ENCODE data around the gene ROPN1L.
"Not testable (repeated sequence)": the region's sequence is repeated elsewhere in the genome, so short reads cannot be mapped to it uniquely, and the experiment has no call there.

The ROPN1L gene

GRCh38 chr5:10441083-10441991 is at the start of gene ROPN1L:
Gene ROPN1L (plus strand): TSS chr5:10441879. CDS start chr5:10442168, 289 bp downstream.
- DNase-seq (ENCODE audit: low read depth) = peak; percentile 68

GRCh38 chr5:10392567-10393328 is 48.9 kb upstream of the ROPN1L start:
- not testable (repeated sequence) for DNase-seq (ENCODE audit: low read depth)

GRCh38 chr5:10393491-10393890 is 48.2 kb upstream of the ROPN1L start:
- DNase-seq (ENCODE audit: low read depth) = no peak

GRCh38 chr5:10396552-10396951 is 45.1 kb upstream of the ROPN1L start:
- no peak for DNase-seq (ENCODE audit: low read depth)

GRCh38 chr5:10399839-10400238 is 41.8 kb upstream of the ROPN1L start:
- DNase-seq (ENCODE audit: low read depth) = no peak

- DNase-seq (ENCODE audit: low read depth) = no peak
Observed at GRCh38 chr5:10400411-10400810, 41.3 kb upstream of the ROPN1L start.

- no peak for DNase-seq (ENCODE audit: low read depth)
Observed at GRCh38 chr5:10400831-10401230, 40.8 kb upstream of the ROPN1L start.

GRCh38 chr5:10401498-10401897 is 40.2 kb upstream of the ROPN1L start:
- DNase-seq (ENCODE audit: low read depth) = no peak

- DNase-seq (ENCODE audit: low read depth) = no peak
Observed at GRCh38 chr5:10403829-10404228, 37.9 kb upstream of the ROPN1L start.

GRCh38 chr5:10406651-10407050 is 35.0 kb upstream of the ROPN1L start:
- DNase-seq (ENCODE audit: low read depth) = no peak

GRCh38 chr5:10409504-10409903 is 32.2 kb upstream of the ROPN1L start:
- no peak for DNase-seq (ENCODE audit: low read depth)

GRCh38 chr5:10410662-10411061 is 31.0 kb upstream of the ROPN1L start:
- no peak for DNase-seq (ENCODE audit: low read depth)

- DNase-seq (ENCODE audit: low read depth) = no peak
Observed at GRCh38 chr5:10411336-10411735, 30.3 kb upstream of the ROPN1L start.

- no peak for DNase-seq (ENCODE audit: low read depth)
Observed at GRCh38 chr5:10416868-10417267, 24.8 kb upstream of the ROPN1L start.

GRCh38 chr5:10418654-10419345 is 22.9 kb upstream of the ROPN1L start:
- no peak for DNase-seq (ENCODE audit: low read depth)

- no peak for DNase-seq (ENCODE audit: low read depth)
Observed at GRCh38 chr5:10420468-10420867, 21.2 kb upstream of the ROPN1L start.

GRCh38 chr5:10420932-10421331 is 20.7 kb upstream of the ROPN1L start:
- DNase-seq (ENCODE audit: low read depth) = no peak

- DNase-seq (ENCODE audit: low read depth) = no peak
Observed at GRCh38 chr5:10421896-10422691, 19.6 kb upstream of the ROPN1L start.

- DNase-seq (ENCODE audit: low read depth) = no peak
Observed at GRCh38 chr5:10423022-10423421, 18.7 kb upstream of the ROPN1L start.

- no peak for DNase-seq (ENCODE audit: low read depth)
Observed at GRCh38 chr5:10424124-10424731, 17.5 kb upstream of the ROPN1L start.

GRCh38 chr5:10427201-10427600 is 14.5 kb upstream of the ROPN1L start:
- no peak for DNase-seq (ENCODE audit: low read depth)
